CD4-positive, alpha-beta T cell (primary cell): ENCODE data around the gene BAIAP2L2. TPM values are rescaled to one million over a fixed set of nuclear protein-coding genes. Genes with fewer than 3 reads are reported as not detected.
A peak's percentile ranks its signal among the peaks of the same experiment; 100 is the strongest.

Source experiments
- ATAC-seq: fragments of 200-7000 bp; cut with Tn5 transposase; one replicate; pipeline ENCODE4 v1.10.0; 2022; ENCODE audit warnings: mild to moderate bottlenecking; ENCODE audit not compliant: poor library complexity
- CTCF ChIA-PET: fragments of 350-600 bp; sonication (Branson Sonifier 250); formaldehyde crosslinking; loops from one replicate; lab custom pipeline; 2021; ENCODE audit warnings: antibody characterized with exemption, inconsistent platforms; lab: Charles Lee
- POLR2A ChIA-PET: fragments of 350-600 bp; sonication (Branson Sonifier 250); formaldehyde crosslinking; loops from one replicate; lab custom pipeline; 2021; ENCODE audit warnings: antibody characterized with exemption, inconsistent platforms; lab: Charles Lee
- DNase-seq, 14 experiments: peaks; one replicate each; pipeline ENCODE4 v3.0.0-alpha.2; 2013 to 2020; ENCODE audit warnings: mixed read lengths in 2 of 14
- H3K27ac ChIP-seq, 2 donors: one replicate each; pipeline versions ENCODE4 v1.5.1 to v1.7.0; 2013; ENCODE audit warnings: low read length in 2 of 2, low read depth in 1 of 2, mild to moderate bottlenecking in 1 of 2
- H3K27me3 ChIP-seq, 2 experiments: 1 replicate in 1 of 2; 2 replicates in 1 of 2; pipeline versions ENCODE4 v1.6.1 to v1.7.0; 2013; ENCODE audit warnings: low read length in 2 of 2, control low read depth in 1 of 2, mild to moderate bottlenecking in 1 of 2, moderate library complexity in 1 of 2; ENCODE audit not compliant: insufficient read depth in 2 of 2, control insufficient read depth in 1 of 2
- H3K36me3 ChIP-seq: one replicate; pipeline ENCODE4 v1.6.1; 2013; ENCODE audit warnings: low read length, control low read depth; ENCODE audit not compliant: insufficient read depth
- H3K4me1 ChIP-seq: one replicate; pipeline ENCODE4 v1.6.1; 2013; ENCODE audit warnings: low read length, control low read depth; ENCODE audit not compliant: insufficient read depth
- H3K4me3 ChIP-seq: one replicate; pipeline ENCODE4 v1.5.1; 2013; ENCODE audit warnings: mild to moderate bottlenecking, low read length, moderate library complexity
- H3K9me3 ChIP-seq, 2 experiments: 1 replicate in 1 of 2; 2 replicates in 1 of 2; pipeline versions ENCODE4 v1.6.1 to v1.7.0; 2013; ENCODE audit warnings: low read length in 2 of 2, mild to moderate bottlenecking in 2 of 2, control low read depth in 1 of 2, moderate library complexity in 1 of 2; ENCODE audit not compliant: control insufficient read depth in 1 of 2, insufficient read depth in 1 of 2
- H3K27ac Mint-ChIP-seq: one replicate; pipeline ENCODE4 v1.8.0; 2020; ENCODE audit warnings: mixed read lengths
- H3K27me3 Mint-ChIP-seq: one replicate; pipeline ENCODE4 v1.8.0; 2021; ENCODE audit warnings: mixed read lengths
- H3K36me3 Mint-ChIP-seq: one replicate; pipeline ENCODE4 v1.8.0; 2021; ENCODE audit warnings: low read depth, mixed read lengths
- H3K4me1 Mint-ChIP-seq: one replicate; pipeline ENCODE4 v1.8.0; 2021; ENCODE audit warnings: low read depth, mixed read lengths
- H3K4me3 Mint-ChIP-seq: one replicate; pipeline ENCODE4 v1.8.0; 2020; ENCODE audit warnings: mild to moderate bottlenecking, mixed read lengths
- H3K9me3 Mint-ChIP-seq: one replicate; pipeline ENCODE4 v1.8.0; 2020; ENCODE audit warnings: mixed read lengths
- intact Hi-C, 2 experiments: fragments of 100-400 bp; cut with DNase I in 1 of 2; cut with micrococcal nuclease in 1 of 2; formaldehyde crosslinking; loops; one replicate each; pipeline versions ENCODE4 v1.15.1 to v1.9.0; 2023 to 2025; cut with DNase I, micrococcal nuclease
- total RNA-seq, 174 experiments: library from RNA in 2 of 174; stranded (reverse) in 2 of 174; gene quantifications; one replicate each; pipeline ENCODE4 v1.2.3 and lab custom pipeline; 2021 to 2026
- TF ChIP-seq, protein P1 (sequence below): fragments of 200-600 bp; IDR thresholded peaks from one replicate; pipeline ENCODE4 v1.8.0; 2022; ENCODE audit warnings: antibody characterized with exemption, mild to moderate bottlenecking

BAIAP2L2 gene
- total RNA-seq, 2 experiments from 2014 or later = 0.45 to 1.0 TPM

DNA sequence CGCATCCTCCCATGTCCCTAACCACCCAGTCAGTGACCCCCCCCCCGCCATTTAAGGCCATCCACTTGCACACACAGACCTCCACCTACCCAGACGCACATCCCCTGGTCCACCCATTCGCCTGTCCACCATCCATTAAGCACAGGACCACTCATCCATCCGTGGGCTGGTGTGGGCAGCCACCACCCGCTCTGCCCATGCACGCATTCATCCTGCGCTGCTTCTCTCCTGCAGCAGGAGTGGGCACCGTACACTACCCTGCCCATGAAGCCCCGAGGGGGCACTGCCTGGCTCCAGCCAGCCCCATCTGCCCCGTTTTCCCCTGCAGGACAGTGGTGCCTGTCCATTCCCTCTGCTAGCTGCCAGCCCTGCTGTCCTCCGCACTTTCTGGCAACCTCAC is 22.6 kb downstream of the BAIAP2L2 start:
- no peaks in the 10 kb centered on the region for H3K4me1 Mint-ChIP-seq
- peaks cover 13 to 20% of the 10 kb centered on the region in 2 experiments for H3K27me3 ChIP-seq
- no peaks in the 10 kb centered on the region for H3K9me3 Mint-ChIP-seq
- H3K36me3 Mint-ChIP-seq = peaks cover 4% of the 10 kb centered on the region
- H3K27ac ChIP-seq = no peak overlapping the region
- no peak overlapping the region for H3K4me3 ChIP-seq
- no peak overlapping the region for H3K27ac Mint-ChIP-seq
- DNase-seq = no peak
- intact Hi-C loops = no loop called here
- H3K4me3 Mint-ChIP-seq = no peak overlapping the region
- ChIA-PET CTCF (no interaction called here), POLR2A (no interaction called here)
- H3K4me1 ChIP-seq = no peaks in the 10 kb centered on the region
- H3K27me3 Mint-ChIP-seq = peaks cover 33% of the 10 kb centered on the region
- no peak for ATAC-seq
- H3K36me3 ChIP-seq = no peaks in the 10 kb centered on the region
- H3K9me3 ChIP-seq = no peaks in the 10 kb centered on the region
- TF ChIP-seq, protein P1, sequence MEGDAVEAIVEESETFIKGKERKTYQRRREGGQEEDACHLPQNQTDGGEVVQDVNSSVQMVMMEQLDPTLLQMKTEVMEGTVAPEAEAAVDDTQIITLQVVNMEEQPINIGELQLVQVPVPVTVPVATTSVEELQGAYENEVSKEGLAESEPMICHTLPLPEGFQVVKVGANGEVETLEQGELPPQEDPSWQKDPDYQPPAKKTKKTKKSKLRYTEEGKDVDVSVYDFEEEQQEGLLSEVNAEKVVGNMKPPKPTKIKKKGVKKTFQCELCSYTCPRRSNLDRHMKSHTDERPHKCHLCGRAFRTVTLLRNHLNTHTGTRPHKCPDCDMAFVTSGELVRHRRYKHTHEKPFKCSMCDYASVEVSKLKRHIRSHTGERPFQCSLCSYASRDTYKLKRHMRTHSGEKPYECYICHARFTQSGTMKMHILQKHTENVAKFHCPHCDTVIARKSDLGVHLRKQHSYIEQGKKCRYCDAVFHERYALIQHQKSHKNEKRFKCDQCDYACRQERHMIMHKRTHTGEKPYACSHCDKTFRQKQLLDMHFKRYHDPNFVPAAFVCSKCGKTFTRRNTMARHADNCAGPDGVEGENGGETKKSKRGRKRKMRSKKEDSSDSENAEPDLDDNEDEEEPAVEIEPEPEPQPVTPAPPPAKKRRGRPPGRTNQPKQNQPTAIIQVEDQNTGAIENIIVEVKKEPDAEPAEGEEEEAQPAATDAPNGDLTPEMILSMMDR = no peak

DNA sequence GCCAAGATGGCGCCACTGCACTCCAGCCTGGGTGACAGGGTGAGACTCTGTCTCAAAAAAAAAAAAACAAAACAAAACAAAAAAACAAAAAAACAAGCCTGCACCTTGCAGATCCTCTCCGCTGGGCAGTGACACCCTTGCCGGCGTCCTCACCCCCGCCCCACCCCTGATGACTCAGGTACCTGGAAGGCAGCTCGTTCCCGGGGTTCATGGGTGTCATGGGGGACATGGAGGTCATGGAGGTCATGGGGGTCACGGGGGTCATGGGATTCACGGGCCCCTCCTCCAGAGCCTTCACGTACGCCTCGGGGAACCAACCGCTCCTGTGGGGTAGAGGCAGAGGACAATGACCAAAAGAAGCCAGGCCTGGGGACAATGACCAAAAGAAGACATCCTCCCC is 23.5 kb downstream of the BAIAP2L2 start:
- H3K9me3 Mint-ChIP-seq = no peaks in the 10 kb centered on the region
- Histone ChIP-seq H3K9me3 (peaks cover 0 to 6% of the 10 kb centered on the region in 2 experiments), H3K27me3 (peaks cover 20 to 29% of the 10 kb centered on the region in 2 experiments), H3K4me1 (peaks cover 7% of the 10 kb centered on the region), H3K36me3 (no peaks in the 10 kb centered on the region), H3K27ac (no peak overlapping the region), H3K4me3 (no peak overlapping the region)
- intact Hi-C loops = no loop called here
- POLR2A ChIA-PET = no interaction called here
- H3K27ac Mint-ChIP-seq = no peak overlapping the region
- H3K36me3 Mint-ChIP-seq = peaks cover 4% of the 10 kb centered on the region
- H3K4me3 Mint-ChIP-seq = no peak overlapping the region
- ATAC-seq (no peak), DNase-seq (no peak)
- CTCF ChIA-PET = no interaction called here
- H3K27me3 Mint-ChIP-seq = peaks cover 35% of the 10 kb centered on the region
- no peaks in the 10 kb centered on the region for H3K4me1 Mint-ChIP-seq
- TF ChIP-seq, protein P1 = no peak

DNA sequence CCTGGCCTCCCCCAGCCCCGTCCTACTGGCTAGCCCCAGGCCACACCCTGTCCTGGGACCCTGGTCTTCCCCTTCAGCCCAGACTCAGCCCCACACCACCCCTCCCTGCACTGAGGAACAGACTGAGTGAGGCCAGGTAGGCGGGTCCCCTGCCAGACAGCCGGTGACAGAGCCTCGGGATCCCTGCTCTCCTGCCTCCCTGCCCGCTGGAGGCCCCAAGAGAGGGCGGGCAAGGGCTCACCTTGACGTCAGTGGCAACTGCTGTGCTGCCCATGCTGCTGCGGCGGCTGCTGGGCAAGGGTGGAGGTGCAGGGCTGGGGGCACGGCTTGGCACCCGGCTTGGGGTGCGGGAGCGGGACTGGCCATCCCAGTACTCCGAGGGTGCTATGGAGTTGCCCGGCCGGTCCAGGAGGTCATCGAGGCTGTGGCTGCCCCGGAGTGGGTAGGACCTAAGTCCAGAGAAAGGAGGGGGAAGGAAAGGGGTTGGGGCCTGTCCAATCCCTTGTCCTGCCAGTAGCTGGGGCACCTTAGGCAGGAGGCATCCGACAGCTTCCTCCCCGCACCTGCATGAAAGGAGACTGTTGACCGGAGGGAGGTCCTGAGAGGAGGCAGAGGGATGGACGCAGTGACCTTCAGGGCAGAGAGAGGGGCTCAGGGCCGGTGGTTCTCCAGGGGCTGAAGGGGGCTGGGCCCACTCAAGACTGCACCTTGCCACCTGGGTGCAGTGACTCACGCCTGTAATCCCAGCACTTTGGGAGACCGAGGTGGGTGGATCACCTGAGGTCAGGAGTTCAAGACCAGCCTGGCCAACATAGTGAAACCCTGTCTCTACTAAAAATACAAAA is 24.3 kb downstream of the BAIAP2L2 start:
- Histone ChIP-seq H3K4me1 (peaks cover 13% of the 10 kb centered on the region), H3K4me3 (no peak overlapping the region), H3K27ac (no peak overlapping the region), H3K9me3 (peaks cover 0 to 11% of the 10 kb centered on the region in 2 experiments), H3K27me3 (peaks cover 25 to 35% of the 10 kb centered on the region in 2 experiments), H3K36me3 (no peaks in the 10 kb centered on the region)
- TF ChIP-seq, protein P1 = no peak
- ATAC-seq = no peak
- ChIA-PET POLR2A (no interaction called here), CTCF (no interaction called here)
- DNase-seq = peak in 1 of 14 experiments; percentile 14
- Mint-ChIP-seq H3K9me3 (no peaks in the 10 kb centered on the region), H3K36me3 (peaks cover 4% of the 10 kb centered on the region), H3K27me3 (peaks cover 38% of the 10 kb centered on the region), H3K27ac (no peak overlapping the region), H3K4me3 (no peak overlapping the region), H3K4me1 (no peaks in the 10 kb centered on the region)
- intact Hi-C loops = no loop called here
